ENCODE data around the gene COPS8.

COPS8 gene

DNA sequence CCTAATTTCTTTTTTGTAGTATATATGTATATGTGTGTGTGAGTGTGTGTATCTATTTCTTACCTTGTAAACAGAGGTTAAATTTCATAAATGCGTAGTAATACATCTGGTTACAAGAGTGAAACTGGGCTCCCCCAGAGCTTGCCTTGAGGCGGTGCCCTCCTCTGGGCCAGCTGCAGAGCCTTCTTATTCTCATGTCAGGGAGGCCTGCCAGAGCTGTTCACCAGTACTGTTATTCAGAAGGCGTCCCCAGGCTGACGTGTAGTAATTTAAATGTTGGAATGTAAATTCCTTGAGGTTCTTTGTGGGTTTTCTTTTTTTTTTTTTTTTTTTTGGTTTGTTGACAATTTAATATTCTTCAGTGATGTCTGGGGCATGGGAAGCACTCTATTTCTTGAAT lies 11.2 kb downstream of the COPS8 start:
- H3K27ac ChIP-seq = peak overlapping the region in 3 of 21 experiments; percentile 58 to 89 (median 64)
- no peak overlapping the region for H3K4me3 ChIP-seq

DNA sequence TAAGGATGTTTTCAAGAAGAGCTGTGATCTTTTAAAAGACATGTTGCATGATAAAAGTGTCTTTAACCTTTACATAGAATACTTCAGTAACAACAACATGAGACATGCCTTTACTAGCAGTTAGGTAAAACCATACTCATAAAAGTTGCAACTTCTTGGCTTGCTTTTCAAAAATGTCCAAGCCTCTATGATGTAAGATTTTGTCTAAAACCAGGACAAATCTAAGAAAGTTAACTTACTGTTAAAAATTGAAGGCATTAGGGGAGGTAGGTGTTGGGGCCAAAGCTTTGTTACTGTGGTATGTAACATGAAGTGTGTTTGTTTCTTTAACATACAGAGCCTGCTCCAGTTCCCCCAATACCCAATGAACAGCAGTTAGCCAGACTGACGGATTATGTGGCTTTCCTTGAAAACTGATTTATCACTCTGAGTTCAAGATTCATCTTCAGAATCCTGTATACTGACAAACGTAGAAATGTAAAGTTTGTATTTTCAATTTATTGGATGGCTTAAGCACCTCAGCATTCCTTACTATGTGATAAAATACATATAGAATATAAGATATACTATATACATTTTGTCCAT lies 11.7 kb downstream of the COPS8 start:
- H3K4me3 ChIP-seq = no peak overlapping the region
- peak overlapping the region in 5 of 21 experiments; percentile 11 to 89 (median 58) for H3K27ac ChIP-seq

DNA sequence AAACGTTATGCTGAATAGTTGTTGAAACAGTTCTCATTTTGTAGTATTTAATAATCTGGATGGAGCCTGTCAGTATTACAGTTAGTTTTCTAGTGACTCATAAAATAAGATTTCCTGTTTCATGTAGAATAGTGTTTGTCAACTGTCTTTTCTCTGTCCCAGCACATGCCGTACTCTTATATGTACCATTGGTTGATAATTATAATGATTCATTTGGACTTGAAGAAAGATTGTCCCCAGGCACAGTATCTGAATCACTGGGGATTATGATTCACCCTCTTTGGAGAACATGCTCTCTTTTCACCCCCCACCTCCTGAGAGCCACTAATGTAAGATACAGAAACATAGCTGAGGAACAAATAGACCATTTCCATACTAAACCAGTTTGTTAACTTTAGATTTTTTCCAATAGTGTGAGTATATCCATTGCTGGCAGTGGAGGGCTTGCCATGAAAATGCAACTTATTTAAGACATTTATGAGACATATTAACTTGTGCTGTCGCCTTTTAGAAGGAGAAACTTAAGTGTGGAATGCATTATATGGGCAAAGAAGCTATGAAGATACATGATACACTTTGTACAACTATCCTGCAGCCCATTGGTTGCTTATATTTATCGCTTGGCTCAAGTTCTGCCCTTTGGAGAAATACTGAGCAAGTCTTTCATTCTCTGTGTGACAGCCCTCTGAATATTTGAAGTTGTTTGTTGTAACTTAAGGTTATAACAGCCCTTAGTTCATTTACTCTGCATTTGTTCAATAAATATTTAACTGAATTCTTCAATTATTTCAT lies 12.4 kb downstream of the COPS8 start:
- Histone ChIP-seq H3K4me3 (no peak overlapping the region), H3K27ac (peak overlapping the region in 6 of 21 experiments; percentile 14 to 89 (median 50))

DNA sequence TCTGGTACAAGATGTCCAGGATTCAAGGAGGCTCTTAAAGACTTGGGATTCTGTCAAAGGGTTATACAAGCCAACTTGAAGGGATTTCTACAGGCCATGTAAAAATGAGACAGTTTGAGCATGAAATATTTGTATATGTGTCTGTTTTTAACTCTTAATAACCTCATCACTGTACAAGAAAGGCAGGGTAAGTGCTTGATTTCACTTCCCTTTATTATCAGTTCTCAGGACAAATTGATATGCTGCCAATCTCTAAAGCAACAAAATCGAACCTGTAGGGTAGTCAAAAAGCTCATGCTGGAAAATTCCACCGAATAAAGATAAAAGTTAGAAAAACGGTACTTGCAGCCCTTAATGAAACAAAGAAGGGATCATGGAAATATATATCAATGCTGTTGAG lies 14.1 kb downstream of the COPS8 start:
- no peak overlapping the region for H3K4me3 ChIP-seq
- no peak overlapping the region for H3K27ac ChIP-seq

DNA sequence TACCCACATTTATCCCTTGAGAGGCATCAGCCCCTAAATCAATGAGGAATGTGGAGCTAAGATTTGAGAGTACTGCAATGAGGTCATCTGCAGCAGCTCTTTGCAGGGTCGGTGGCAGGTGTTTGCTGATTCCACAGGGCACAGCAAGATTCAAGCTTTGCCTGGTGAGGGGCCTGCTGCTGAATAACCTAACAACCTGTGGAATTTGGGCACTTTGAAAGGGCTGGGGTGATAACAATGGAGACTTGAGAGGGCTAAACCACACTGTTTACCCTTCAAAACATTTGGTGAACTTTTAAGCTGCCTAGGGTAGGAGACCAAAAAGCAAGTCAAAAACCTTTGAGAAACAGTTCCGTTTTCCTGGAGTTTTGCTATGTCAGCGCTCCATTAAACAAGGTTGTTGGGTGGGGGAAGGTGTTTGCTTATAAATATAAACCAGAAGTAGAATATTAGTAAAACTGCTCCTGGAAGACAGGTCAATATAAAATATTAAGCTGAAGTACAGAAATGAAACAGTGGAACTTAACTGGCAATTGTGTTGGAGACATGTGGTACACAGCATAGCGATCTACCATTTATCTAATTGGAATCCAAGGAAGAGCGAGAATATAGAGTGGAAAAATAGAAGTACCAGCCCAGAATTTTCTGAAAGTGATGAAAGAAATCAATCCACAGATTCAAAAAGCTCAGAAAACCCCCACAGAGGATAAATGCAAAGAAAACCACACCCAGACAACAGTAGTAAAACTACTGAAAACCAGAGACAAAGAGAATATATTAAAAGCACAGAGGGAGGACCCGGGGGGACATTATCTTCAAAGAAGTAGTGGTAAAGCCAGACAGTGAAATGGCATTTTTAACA lies 15.7 kb downstream of the COPS8 start:
- no peak overlapping the region for H3K27ac ChIP-seq
- no peak overlapping the region for H3K4me3 ChIP-seq

DNA sequence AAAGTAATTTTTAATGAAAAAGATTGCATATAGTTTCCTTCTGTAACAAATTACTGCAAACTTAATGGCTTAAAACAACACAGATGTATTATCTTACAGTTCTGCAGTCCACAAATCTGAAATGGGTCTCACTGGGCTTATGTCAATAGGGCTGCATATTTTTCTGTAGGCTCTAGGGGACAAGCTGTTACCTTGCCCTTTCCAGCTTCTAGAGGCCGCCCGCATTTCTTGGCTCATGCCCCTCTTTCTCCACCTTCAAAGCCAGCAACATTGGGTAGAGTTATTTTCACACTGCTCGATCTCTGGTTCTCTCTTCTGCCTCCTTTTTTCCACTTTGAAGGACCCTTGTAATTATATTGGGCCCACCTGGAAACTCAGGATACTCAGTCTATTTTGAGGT lies 16.7 kb downstream of the COPS8 start:
- H3K27ac ChIP-seq = no peak overlapping the region

DNA sequence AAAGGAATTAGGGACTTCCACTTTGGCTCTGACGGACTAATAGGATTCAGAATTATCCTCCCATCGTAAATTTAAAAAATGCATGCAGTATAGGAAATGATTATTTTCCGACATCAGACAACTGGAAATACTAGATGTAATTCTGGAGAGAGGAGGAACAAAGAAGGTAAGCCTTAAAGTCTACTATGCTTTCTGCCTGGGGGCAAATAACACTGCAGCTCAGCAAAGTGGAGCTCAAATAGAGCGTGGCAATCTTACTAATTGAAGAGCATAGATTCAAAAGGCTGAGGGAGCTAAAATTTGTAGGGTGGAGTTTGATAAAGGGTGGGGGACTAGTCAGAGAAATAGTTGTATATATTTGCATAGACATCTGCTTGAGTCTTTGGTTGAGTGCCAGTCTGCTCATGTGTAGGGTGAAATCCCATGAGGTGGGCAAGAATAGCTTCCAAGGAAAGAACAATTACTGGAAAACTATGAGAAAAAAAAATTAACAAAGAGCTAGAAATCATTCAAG lies 23.8 kb downstream of the COPS8 start:
- no peak overlapping the region for H3K27ac ChIP-seq
- no peak overlapping the region for H3K4me3 ChIP-seq

More for the DNA sequence above, 16.7 kb downstream of the COPS8 start:
- H3K4me3 ChIP-seq = no peak overlapping the region

DNA sequence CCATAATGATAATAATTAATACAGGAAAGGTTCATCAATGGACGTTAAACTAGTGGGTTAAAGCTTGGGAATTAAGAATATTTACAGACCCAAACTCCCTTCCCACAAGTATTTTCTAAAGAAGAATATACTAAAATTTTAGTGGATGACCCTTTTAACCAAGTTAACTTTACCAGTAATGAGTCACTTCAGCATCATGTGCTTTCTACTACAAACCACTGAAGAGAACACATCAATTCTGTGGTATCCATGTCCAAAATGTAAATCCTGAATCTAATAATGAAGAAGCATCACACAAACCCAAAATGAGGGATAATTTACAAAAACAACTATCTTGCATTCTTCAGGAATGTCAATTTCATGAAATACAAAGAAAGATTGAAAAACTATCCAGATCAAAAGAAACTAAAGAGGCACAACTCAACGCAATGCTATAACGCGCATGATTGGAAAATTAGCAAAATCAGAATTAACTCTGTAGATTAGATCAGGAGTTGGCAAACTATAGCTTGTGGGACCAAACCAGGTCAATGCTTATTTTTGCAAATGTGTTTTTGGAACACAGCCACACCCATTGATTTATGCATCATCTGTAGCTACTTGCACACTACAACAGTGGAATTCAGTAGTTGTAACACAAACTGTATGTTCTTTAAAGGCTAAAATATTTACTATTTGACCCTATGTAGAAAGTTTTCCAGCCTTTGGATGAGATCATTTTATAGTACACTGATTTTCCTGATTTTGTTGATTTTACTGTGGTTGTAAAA lies 27.5 kb downstream of the COPS8 start:
- H3K4me3 ChIP-seq = no peak overlapping the region
- no peak overlapping the region for H3K27ac ChIP-seq

DNA sequence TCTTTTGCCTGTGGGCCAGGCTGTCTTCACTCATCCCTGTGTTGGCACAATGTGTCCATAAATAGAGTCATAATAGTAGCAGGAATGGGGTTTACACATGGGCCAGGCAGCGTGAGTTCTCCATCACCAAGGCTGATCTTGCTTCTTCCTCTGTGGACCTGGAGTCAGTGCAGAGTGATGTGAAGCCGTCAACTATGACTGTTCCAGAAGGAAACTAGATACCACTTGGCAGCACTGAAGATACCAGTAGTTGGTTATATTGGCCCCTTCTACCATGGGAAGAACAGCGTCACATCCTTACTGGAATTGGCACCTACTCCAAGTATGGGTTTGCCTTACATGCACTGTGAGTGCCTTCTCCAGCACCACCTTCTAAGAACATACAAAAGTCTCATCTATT lies 30.2 kb downstream of the COPS8 start:
- Histone ChIP-seq H3K27ac (no peak overlapping the region), H3K4me3 (no peak overlapping the region)

DNA sequence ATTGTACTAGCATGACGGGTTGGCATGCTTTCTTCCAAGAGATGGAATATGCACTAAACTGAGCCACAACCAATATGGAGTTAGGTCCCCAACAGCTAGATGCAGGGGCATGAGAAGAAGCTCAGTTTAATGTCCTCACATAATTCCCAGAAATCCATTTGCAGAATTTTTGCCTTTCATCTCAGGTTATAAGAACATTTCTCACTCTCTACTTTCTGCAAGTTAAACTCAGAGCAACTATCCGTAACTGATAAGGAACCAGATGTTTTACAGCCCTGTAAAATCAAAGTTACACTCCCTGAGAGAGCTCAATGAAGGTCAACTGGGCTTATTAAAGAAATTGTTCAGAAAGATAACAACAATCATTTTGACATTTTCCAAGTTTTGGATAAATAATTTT lies 30.7 kb downstream of the COPS8 start:
- Histone ChIP-seq H3K27ac (no peak overlapping the region), H3K4me3 (no peak overlapping the region)

DNA sequence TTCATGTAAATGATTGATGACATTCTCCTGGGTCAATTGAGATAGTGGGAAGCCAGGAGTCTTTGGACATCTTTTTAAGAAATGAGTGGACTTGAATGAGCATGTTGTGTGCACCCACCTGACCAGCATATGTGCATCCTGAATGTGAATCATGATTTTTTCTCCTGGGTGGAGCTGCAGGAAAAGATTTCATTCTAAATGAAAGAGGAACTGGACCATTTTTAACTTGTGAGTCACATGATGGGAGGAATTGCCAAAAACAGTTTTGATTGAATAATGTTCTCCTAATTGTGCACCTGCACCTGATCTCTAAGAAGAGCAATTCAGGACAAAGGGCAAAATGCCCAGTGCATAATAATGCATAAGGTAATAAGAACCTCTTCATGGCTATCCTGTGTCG lies 32.3 kb downstream of the COPS8 start:
- Histone ChIP-seq H3K4me3 (no peak overlapping the region), H3K27ac (peak overlapping the region in 1 of 21 experiments; percentile 58)

DNA sequence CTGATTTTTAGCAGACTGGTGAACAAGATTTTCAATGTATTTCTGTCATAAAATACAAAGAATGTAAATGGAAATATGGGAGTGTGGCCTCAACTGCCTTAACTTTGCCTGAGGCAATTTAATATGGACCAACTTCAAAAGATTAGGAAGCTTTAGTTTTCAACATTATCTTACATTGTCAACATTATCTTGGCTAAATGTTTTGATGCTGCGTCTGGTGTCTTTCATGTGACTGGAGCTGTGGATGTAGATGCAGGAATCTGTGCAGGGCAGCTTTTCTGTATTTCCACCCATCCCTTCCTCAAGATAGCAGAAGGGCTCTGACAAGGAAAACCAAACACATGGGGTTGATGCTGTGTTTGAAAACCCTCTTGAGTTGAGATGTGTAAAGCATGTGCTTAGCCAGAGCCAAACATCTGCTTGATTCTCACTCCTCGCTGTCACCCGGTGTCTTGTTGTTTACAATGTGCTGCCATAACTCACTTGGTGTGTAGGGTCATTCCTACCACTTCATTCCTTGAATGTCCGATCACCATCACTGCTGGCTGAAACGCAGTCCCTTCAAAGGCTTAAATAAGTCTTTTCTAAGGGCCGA lies 33.0 kb downstream of the COPS8 start:
- Histone ChIP-seq H3K4me3 (no peak overlapping the region), H3K27ac (peak overlapping the region in 1 of 21 experiments; percentile 58)

DNA sequence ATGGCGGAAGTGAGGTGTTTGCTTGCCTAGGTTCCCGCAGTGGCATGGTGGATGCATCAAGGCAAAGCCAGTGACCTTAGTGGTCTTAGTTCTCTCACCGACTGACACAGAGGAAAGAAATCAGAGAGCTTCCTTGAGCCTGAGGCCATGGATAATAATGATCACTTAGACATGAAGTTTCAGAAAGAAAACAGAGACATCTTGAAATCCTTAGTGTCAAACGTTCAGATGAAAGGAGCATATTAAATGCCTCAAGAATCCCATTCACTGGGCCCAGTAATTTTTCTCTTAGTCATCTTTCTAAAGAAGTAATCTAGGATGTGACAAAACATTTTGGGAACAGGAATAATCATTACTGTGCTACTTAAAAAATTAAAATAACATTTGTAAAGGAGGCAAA lies 35.2 kb downstream of the COPS8 start:
- Histone ChIP-seq H3K4me3 (no peak overlapping the region), H3K27ac (peak overlapping the region in 9 of 21 experiments; percentile 2 to 77 (median 56))

DNA sequence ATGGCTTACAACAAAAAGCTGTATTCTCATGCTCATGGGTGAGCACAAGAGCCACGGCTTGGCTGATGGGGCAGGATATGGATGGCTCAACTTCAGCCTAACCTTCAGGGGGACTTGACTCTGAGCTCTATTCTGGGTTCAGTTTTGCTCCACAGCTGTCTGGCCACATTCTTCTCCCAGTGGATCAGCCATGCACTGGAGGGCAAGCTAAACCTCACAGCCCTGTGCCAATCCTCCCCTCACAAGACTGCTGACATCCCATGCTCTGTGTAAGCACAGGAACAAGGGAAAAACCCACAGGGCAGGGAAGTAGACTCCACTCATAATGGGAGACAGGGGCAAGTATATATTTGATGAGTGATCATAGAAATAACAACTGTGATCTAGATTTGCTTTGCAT lies 35.6 kb downstream of the COPS8 start:
- peak overlapping the region in 10 of 21 experiments; percentile 13 to 77 (median 47) for H3K27ac ChIP-seq
- no peak overlapping the region for H3K4me3 ChIP-seq

DNA sequence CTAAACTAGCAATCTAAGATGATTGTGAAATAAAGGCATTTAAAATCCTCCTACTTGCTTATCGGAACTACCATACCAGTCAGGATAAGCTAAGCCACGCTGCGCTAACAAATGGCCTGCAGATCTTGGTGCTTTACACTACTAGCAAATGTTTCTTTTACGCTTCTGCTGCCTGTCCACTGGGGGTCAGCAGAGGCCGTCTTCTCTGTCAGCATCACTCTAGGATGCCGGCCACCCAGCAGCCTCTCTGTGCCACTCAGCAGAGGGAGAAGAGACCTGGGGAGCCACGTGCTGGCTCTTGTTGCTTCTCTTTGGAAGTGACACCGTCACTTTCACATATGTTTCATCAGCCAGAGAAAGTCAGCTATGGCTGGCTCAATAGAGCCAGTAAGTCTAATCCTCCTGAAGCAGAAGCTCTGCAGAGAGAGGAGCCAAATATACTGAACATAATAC lies 36.6 kb downstream of the COPS8 start:
- Histone ChIP-seq H3K27ac (peak overlapping the region in 5 of 21 experiments; percentile 43 to 77 (median 56)), H3K4me3 (no peak overlapping the region)

DNA sequence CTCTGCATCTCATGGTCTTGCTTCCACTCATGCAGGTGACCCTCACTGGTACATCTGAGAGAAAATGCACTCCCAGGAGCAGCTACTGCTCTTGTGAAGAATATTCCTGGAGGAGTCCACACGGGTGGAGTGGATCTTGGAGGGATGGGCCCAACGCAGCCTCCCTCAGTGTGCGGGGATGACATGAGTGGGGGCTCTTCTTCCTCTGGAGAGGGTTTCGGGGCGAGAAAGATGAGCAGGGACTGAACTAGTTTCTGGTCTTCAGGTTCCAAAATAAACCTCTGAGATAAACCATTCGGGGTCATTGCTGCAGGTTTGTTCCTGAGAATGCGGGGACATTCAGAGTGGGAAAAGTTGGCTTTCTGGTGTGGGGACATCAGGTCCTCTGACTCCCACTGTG lies 39.1 kb downstream of the COPS8 start:
- Histone ChIP-seq H3K27ac (peak overlapping the region in 4 of 21 experiments; percentile 52 to 96 (median 88)), H3K4me3 (no peak overlapping the region)

DNA sequence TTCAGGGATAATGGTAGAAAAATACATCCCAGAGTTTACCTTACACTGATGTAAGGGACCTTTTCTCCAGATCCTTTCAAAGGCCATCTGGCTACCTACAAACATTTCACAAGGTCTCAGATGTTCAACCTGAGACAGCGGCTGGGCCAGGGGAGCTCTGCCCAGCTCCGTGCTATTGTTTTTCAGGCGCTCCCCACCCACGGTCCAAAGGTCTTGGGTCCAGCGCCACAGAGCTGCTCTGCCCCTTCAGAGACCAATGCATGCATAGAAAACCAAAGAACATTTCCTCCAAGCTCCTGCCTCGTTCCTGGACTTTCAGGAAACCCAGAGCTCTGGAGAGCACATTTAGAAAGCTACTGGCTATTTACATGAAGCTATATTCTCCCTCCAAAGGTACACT lies 40.3 kb downstream of the COPS8 start:
- H3K27ac ChIP-seq = peak overlapping the region in 18 of 21 experiments; percentile 29 to 96 (median 76)
- no peak overlapping the region for H3K4me3 ChIP-seq

DNA sequence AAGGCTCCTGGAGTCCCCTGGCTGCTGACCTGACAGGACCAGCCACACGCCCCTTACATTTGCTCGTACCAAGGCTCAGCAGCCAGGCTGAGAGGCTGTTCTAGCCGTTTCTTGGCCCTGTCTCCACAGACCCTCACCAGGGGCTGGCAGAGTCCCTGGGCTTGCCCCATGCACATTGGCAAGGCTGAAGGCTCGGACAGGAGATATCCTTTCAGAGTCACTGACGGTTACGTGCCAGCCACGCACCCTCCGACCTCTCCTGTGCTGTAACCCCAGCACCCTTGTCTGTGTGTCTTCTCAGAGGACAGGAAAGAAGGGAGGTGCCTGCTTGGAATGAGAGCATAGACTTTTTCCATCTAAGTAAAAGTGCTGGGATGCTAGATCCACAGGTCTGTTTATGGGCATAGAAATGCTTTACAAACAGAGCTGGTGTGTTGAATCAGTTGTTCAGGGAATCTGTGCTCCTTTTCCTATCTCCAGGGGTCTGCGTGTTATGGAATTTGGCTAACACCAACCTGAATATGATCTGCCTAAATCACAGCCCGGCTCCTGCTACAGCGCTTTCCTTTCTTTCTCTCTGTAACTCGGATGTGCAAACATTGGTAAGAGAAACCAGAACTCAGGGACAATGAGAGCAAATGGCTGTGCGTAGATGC lies 41.0 kb downstream of the COPS8 start:
- Histone ChIP-seq H3K4me3 (no peak overlapping the region), H3K27ac (peak overlapping the region in 20 of 21 experiments; percentile 37 to 96 (median 72))

Measured in skin epidermis (tissue), 12 donors.